ENCODE data around the gene LHB. TPM values are rescaled to one million over a fixed set of nuclear protein-coding genes. Genes with fewer than 3 reads are reported as not detected.

Gene LHB
- total and polyA plus RNA-seq, 2 of the 4 experiments (the other 2 are of a cell fraction): not detected

DNA sequence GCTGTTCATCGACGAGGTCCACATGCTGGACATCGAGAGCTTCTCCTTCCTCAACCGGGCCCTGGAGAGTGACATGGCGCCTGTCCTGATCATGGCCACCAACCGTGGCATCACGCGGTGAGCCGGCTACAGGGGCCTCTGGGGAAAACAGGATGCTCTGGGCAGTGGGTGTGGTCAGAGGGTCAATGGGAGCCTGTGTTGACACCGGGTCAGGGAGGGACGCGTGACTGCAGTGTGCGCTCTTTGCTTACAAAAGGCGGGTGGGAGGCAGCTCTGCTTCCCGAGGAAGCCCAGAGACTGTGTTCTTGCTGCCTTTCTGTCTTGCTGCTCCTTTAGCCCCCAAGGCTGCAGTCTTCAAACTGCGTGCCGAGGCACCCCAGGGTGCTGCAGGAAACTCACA, 5.7 kb downstream of the LHB start:
- H3K9me1 ChIP-seq (ENCODE audit: insufficient read depth, low read length): peaks cover 2% of the 10 kb centered on the region; the same call in 1 of the 2 replicates
- no peak overlapping the region for H3K23ac ChIP-seq (ENCODE audit: low read depth, low read length)
- no peaks in the 10 kb centered on the region for H3K27me3 ChIP-seq (ENCODE audit: control insufficient read depth, insufficient read depth, low read length)
- no peak overlapping the region for H3K9ac ChIP-seq (ENCODE audit: low read depth, low read length)
- H3K4me3 ChIP-seq (ENCODE audit: insufficient read depth, low read depth, low read length): no peak overlapping the region
- H3K4me2 ChIP-seq (ENCODE audit: low read depth, low read length): no peak overlapping the region
- H4K8ac ChIP-seq (ENCODE audit: low read depth in 2 of 2, low read length in 2 of 2): no peak overlapping the region
- ChIA-PET CTCF (no interaction called here), POLR2A (ENCODE audit: unreplicated experiment) (no interaction called here)
- no peaks in the 10 kb centered on the region for H3K4me1 ChIP-seq (ENCODE audit: control insufficient read depth, insufficient read depth, low read length)
- H2BK20ac ChIP-seq (ENCODE audit: low read depth, low read length): no peak overlapping the region
- no peak overlapping the region for H3K18ac ChIP-seq (ENCODE audit: low read depth, low read length)
- H2AK9ac ChIP-seq (replicated peaks; ENCODE audit: low read depth, low read length, poor library complexity): no peak overlapping the region
- H2AK5ac ChIP-seq (ENCODE audit: low read depth, low read length): no peak overlapping the region
- no peak overlapping the region for H2AFZ ChIP-seq (replicated peaks; ENCODE audit: low read length, poor library complexity)
- H3K14ac ChIP-seq (replicated peaks; ENCODE audit: low read depth, low read length): no peak overlapping the region
- H3K4ac ChIP-seq (ENCODE audit: low read depth, low read length): no peak overlapping the region
- dilution Hi-C loops (cut with HindIII; ENCODE audit: low sequenced_read_pairs, unreplicated experiment): no loop called here
- H3K27ac ChIP-seq (ENCODE audit: insufficient read depth, low read length): no peak overlapping the region
- H4K20me1 ChIP-seq (ENCODE audit: insufficient read depth, low read length): no peaks in the 10 kb centered on the region; the same call in 1 of the 2 replicates
- no peak overlapping the region for H3K56ac ChIP-seq (ENCODE audit: extremely low read depth, insufficient read depth, low read length)
- no TSS peak for BruUV-seq (replicated peaks)
- no peak overlapping the region for H4K5ac ChIP-seq (ENCODE audit: low read depth, low read length)
- H2BK120ac ChIP-seq (ENCODE audit: low read depth, low read length): no peak overlapping the region
- H2BK15ac ChIP-seq (ENCODE audit: low read depth, low read length): no peak overlapping the region
- WGBS, 2 experiments (ENCODE audit: extremely low coverage in 2 of 2, insufficient read length in 1 of 2): no CpG with 5 or more reads among the region's 17 CpGs
- peaks cover 0 to 3% of the 10 kb centered on the region in 2 experiments; a peak in 1 of 4 replicates for H3K79me1 ChIP-seq (ENCODE audit: low read depth in 1 of 2, low read length in 2 of 2)
- DNase-seq (no peak), ATAC-seq (ENCODE audit: low read depth) (no peak)
- TF ChIP-seq RAD21 (IDR thresholded peaks at IDR 0.05; ENCODE audit: low read length) (no peak), BHLHE40 (IDR thresholded peaks at IDR 0.05; ENCODE audit: low read depth, low read length) (no peak)
- no peak overlapping the region for H2BK5ac ChIP-seq (ENCODE audit: low read depth, low read length, poor library complexity, severe bottlenecking)
- H3K9me3 ChIP-seq (ENCODE audit: control insufficient read depth, insufficient read depth, low read length): no peaks in the 10 kb centered on the region
- peaks cover 67% of the 10 kb centered on the region for H3K36me3 ChIP-seq (ENCODE audit: control insufficient read depth, insufficient read depth, low read length)
- intact Hi-C loops (cut with micrococcal nuclease): no loop called here
- no peak overlapping the region for H4K91ac ChIP-seq (ENCODE audit: insufficient read depth, low read depth, low read length)
- in situ Hi-C loops (cut with MboI; ENCODE audit: low sequenced_read_pairs): no loop called here

Data from IMR-90 (cell line).